Keratinocyte (primary cell): ENCODE measurements around the gene TMCC1. TPM values are rescaled to one million over a fixed set of nuclear protein-coding genes. Genes with fewer than 3 reads are reported as not detected.

ENCODE experiments used
- DNase-seq: peaks from one replicate; pipeline ENCODE4 v3.0.0-alpha.2; 2011; ENCODE audit warnings: low read depth, missing footprints, low spot score
- FAIRE-seq: peaks from 2 replicates; lab custom pipeline; 2011; peaks lifted over from hg19 to GRCh38; lab: Jason Lieb, UNC
- H2AFZ ChIP-seq: 2 replicates; pipeline ENCODE4 v1.6.0; 2012; ENCODE audit warnings: low read length, control low read depth, inconsistent platforms; ENCODE audit not compliant: control insufficient read depth
- H3K27ac ChIP-seq: 2 replicates; pipeline ENCODE4 v1.5.1; 2011; ENCODE audit warnings: low read length; ENCODE audit not compliant: control insufficient read depth, insufficient read depth
- H3K27me3 ChIP-seq: 3 replicates; pipeline ENCODE4 v1.6.0; 2011; ENCODE audit warnings: low read length; ENCODE audit not compliant: control insufficient read depth, insufficient read depth; ENCODE audit errors: extremely low read depth
- H3K36me3 ChIP-seq, 2 experiments: 2 replicates in 1 of 2; 3 replicates in 1 of 2; pipeline ENCODE4 v1.5.1; 2011; ENCODE audit warnings: low read length in 2 of 2, mild to moderate bottlenecking in 1 of 2; ENCODE audit not compliant: control insufficient read depth in 2 of 2, insufficient read depth in 2 of 2; ENCODE audit errors: extremely low read depth in 1 of 2
- H3K4me1 ChIP-seq: 3 replicates; pipeline ENCODE4 v1.5.1; 2011; ENCODE audit warnings: low read length; ENCODE audit not compliant: control insufficient read depth, insufficient read depth; ENCODE audit errors: extremely low read depth
- H3K4me2 ChIP-seq: 3 replicates; pipeline ENCODE4 v1.6.0; 2011; ENCODE audit warnings: low read depth, low read length; ENCODE audit not compliant: control insufficient read depth, insufficient read depth; ENCODE audit errors: extremely low read depth
- H3K4me3 ChIP-seq, 3 experiments: fragments of 200-600 bp in 1 of 3; sonication (generic) in 1 of 3; 2 replicates in 2 of 3; 3 replicates in 1 of 3; pipeline ENCODE4 v1.5.1; 2011 to 2016; ENCODE audit warnings: low read length in 3 of 3, mild to moderate bottlenecking in 3 of 3, control low read depth in 2 of 3, inconsistent platforms in 1 of 3, low read depth in 1 of 3, mixed read lengths in 1 of 3, mixed run types in 1 of 3, moderate library complexity in 1 of 3; ENCODE audit not compliant: control insufficient read depth in 2 of 3, insufficient read depth in 2 of 3; ENCODE audit errors: extremely low read depth in 1 of 3
- H3K79me2 ChIP-seq: 2 replicates; pipeline ENCODE4 v1.6.0; 2012; ENCODE audit warnings: low read length; ENCODE audit not compliant: control insufficient read depth, insufficient read depth
- H3K9ac ChIP-seq: 3 replicates; pipeline ENCODE4 v1.6.0; 2011; ENCODE audit warnings: low read length; ENCODE audit not compliant: control insufficient read depth, insufficient read depth; ENCODE audit errors: extremely low read depth
- H3K9me1 ChIP-seq: 3 replicates; pipeline ENCODE4 v1.6.0; 2011; ENCODE audit warnings: low read length; ENCODE audit not compliant: control insufficient read depth, insufficient read depth; ENCODE audit errors: extremely low read depth
- H3K9me3 ChIP-seq: 2 replicates; pipeline ENCODE4 v1.5.1; 2012; ENCODE audit warnings: low read depth, low read length; ENCODE audit not compliant: control insufficient read depth
- H4K20me1 ChIP-seq: 3 replicates; pipeline ENCODE4 v1.6.0; 2011; ENCODE audit warnings: low read length; ENCODE audit not compliant: control insufficient read depth, insufficient read depth; ENCODE audit errors: extremely low read depth
- EZH2 ChIP-seq: IDR thresholded peaks from one replicate; pipeline ENCODE4 v1.6.1; 2012; ENCODE audit warnings: inconsistent platforms, mild to moderate bottlenecking, low read length, moderate library complexity
- dilution Hi-C: fragments of 300-500 bp; cut with MboI; formaldehyde crosslinking; loops from one replicate; pipeline ENCODE4 v1.7.0; 2020; ENCODE audit warnings: low sequenced_read_pairs; ENCODE audit not compliant: extremely low pct_ligation_motif_present
- polyA plus RNA-seq, 5 experiments: library from polyadenylated mRNA; depleted of rRNA in 3 of 5; stranded (reverse) in 3 of 5; stranded (forward) in 1 of 5; unstranded in 1 of 5; fragments of >200 nt; gene quantifications; 1 replicate in 1 of 5; 2 replicates in 3 of 5; 3 replicates in 1 of 5; pipeline versions ENCODE4 v1.2.1 to v1.2.3, GENCODE V29; 2011 to 2012; ENCODE audit warnings: missing spikeins in 2 of 5, low read depth in 1 of 5, low replicate concordance in 1 of 5
- TF ChIP-seq, protein P1 (sequence below), 3 experiments: IDR thresholded peaks in 1 of 3; conservative IDR thresholded peaks in 1 of 3; optimal IDR thresholded peaks in 1 of 3; 2 replicates in 2 of 3; 3 replicates in 1 of 3; pipeline versions ENCODE3 to v1.5.1; 2011; ENCODE audit warnings: low read length in 3 of 3, mild to moderate bottlenecking in 3 of 3, moderate library complexity in 2 of 3, control low read depth in 1 of 3, inconsistent platforms in 1 of 3; ENCODE audit not compliant: insufficient read depth in 2 of 3; ENCODE audit errors: extremely low read depth in 1 of 3

TMCC1 gene
- polyA plus RNA-seq, 1 donor (not counting 4 experiments of a cell fraction or from before 2014, with no cell fraction given), result 27.7 TPM

DNA sequence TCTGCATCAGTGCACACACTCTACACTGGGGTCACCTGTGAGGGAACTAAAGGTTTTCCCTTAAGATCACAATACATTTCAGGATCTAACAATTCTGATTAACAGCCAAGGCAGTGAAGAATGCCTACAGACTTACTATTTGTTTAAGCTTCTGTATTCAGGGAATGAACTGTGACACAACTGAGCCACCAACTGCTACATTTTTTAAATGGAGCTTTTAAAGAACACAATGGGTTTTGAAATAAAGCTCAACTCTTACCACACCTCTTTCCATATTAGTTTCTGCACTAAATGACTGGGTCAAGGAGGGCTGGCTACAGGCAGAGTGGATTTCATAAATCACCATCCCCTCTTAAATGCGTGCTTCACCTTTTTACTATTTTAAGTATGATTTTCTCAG lies 100.2 kb downstream of the TMCC1 start:
- Histone ChIP-seq H3K4me3 (peak overlapping the region; percentile 71 to 93 (median 86)), H3K9me1 (no peaks in the 10 kb centered on the region), H3K27me3 (no peaks in the 10 kb centered on the region), H3K4me2 (peak overlapping the region; percentile 75), H3K36me3 (no peaks in the 10 kb centered on the region), H3K79me2 (peaks cover 61% of the 10 kb centered on the region), H3K9ac (peak overlapping the region; percentile 91), H4K20me1 (no peaks in the 10 kb centered on the region), H2AFZ (no peak overlapping the region), H3K27ac (peak overlapping the region; percentile 90), H3K9me3 (no peaks in the 10 kb centered on the region), H3K4me1 (peaks cover 24% of the 10 kb centered on the region)
- no peak for TF ChIP-seq EZH2
- TF ChIP-seq, protein P1, sequence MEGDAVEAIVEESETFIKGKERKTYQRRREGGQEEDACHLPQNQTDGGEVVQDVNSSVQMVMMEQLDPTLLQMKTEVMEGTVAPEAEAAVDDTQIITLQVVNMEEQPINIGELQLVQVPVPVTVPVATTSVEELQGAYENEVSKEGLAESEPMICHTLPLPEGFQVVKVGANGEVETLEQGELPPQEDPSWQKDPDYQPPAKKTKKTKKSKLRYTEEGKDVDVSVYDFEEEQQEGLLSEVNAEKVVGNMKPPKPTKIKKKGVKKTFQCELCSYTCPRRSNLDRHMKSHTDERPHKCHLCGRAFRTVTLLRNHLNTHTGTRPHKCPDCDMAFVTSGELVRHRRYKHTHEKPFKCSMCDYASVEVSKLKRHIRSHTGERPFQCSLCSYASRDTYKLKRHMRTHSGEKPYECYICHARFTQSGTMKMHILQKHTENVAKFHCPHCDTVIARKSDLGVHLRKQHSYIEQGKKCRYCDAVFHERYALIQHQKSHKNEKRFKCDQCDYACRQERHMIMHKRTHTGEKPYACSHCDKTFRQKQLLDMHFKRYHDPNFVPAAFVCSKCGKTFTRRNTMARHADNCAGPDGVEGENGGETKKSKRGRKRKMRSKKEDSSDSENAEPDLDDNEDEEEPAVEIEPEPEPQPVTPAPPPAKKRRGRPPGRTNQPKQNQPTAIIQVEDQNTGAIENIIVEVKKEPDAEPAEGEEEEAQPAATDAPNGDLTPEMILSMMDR (optimal IDR thresholded peaks at IDR 0.05 in 1 of 3, IDR thresholded peaks at IDR 0.05 in 1 of 3, conservative IDR thresholded peaks at IDR 0.05 in 1 of 3; ENCODE audit: extremely low read depth in 1 of 3, insufficient read depth in 2 of 3, low read length in 3 of 3), result no peak
- FAIRE-seq (peak; percentile 13), DNase-seq (no peak)
- dilution Hi-C loops, result no loop called here

DNA sequence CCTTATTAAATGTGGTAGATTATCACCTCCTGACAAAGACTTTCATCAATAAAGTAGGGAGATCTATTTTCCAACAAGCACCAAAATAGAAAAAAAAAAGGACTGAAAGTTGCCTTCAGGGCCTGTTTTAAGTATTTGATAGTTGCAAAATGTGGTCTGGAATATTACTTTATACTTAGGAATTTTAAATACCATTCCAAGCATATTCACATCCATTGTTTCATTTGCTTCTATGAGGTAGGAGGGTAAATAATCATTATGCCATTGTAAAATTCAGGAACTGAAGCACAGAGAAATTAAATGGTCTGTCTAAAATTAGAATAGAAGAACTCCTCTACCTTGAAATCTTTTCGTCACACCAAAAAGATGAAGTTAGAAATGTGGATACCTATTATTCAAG lies 110.0 kb downstream of the TMCC1 start:
- Histone ChIP-seq H3K4me3 (no peak overlapping the region), H3K4me1 (no peaks in the 10 kb centered on the region), H3K27me3 (no peaks in the 10 kb centered on the region), H3K27ac (no peak overlapping the region), H2AFZ (no peak overlapping the region), H3K79me2 (peaks cover 95% of the 10 kb centered on the region), H4K20me1 (no peaks in the 10 kb centered on the region), H3K9me1 (no peaks in the 10 kb centered on the region), H3K9me3 (no peaks in the 10 kb centered on the region), H3K9ac (no peak overlapping the region), H3K4me2 (no peak overlapping the region), H3K36me3 (peaks cover 0 to 6% of the 10 kb centered on the region in 2 experiments)
- dilution Hi-C loops, result no loop called here
- no peak for DNase-seq
- TF ChIP-seq, protein P1 (optimal IDR thresholded peaks at IDR 0.05 in 1 of 3, IDR thresholded peaks at IDR 0.05 in 1 of 3, conservative IDR thresholded peaks at IDR 0.05 in 1 of 3; ENCODE audit: extremely low read depth in 1 of 3, insufficient read depth in 2 of 3, low read length in 3 of 3), result no peak
- no peak for TF ChIP-seq EZH2
- no peak for FAIRE-seq
